ACC112 (cell line): ENCODE results near the gene OR10T2.
"Not testable (repeated sequence)": the region's sequence is repeated elsewhere in the genome, so short reads cannot be mapped to it uniquely, and the experiment has no call there.

Experiments used
- H2AFZ ChIP-seq: fragments of 200-600 bp; sonication (generic); one replicate; pipeline ENCODE4 v1.6.0; 2017; ENCODE audit warnings: antibody characterized with exemption, low read length; ENCODE audit not compliant: unreplicated experiment
- H3K27ac ChIP-seq: fragments of 200-600 bp; sonication (generic); 2 replicates; pipeline ENCODE4 v1.5.1; 2014; ENCODE audit warnings: low read depth, mild to moderate bottlenecking, antibody characterized with exemption, low read length, moderate library complexity
- H3K27me3 ChIP-seq: fragments of 200-600 bp; sonication (generic); 2 replicates; pipeline ENCODE4 v1.6.1; 2014; ENCODE audit warnings: mild to moderate bottlenecking, antibody characterized with exemption, low read length, moderate library complexity, mixed read lengths; ENCODE audit not compliant: insufficient read depth
- H3K36me3 ChIP-seq: fragments of 200-600 bp; sonication (generic); 2 replicates; pipeline ENCODE4 v1.6.1; 2016; ENCODE audit warnings: mild to moderate bottlenecking, antibody characterized with exemption, low read length, moderate library complexity, mixed read lengths; ENCODE audit not compliant: insufficient read depth
- H3K4me1 ChIP-seq: fragments of 200-600 bp; sonication (generic); one replicate; pipeline ENCODE4 v1.6.1; 2016; ENCODE audit warnings: low read length, mixed read lengths; ENCODE audit not compliant: insufficient read depth, unreplicated experiment, control insufficient read depth
- H3K4me3 ChIP-seq: fragments of 200-600 bp; sonication (generic); 2 replicates; pipeline ENCODE4 v1.5.1; 2014; ENCODE audit warnings: mild to moderate bottlenecking, low read depth, low read length
- H3K79me2 ChIP-seq: fragments of 200-600 bp; sonication (generic); one replicate; pipeline ENCODE4 v1.6.0; 2016; ENCODE audit warnings: low read length; ENCODE audit not compliant: control insufficient read depth, unreplicated experiment, insufficient read depth

Gene OR10T2

GRCh38 chr1:158396646-158397045 lies 2.6 kb downstream of the OR10T2 start:
- H3K27me3 ChIP-seq = no peaks in the 10 kb centered on the region
- H3K27ac ChIP-seq = no peak overlapping the region
- no peaks in the 10 kb centered on the region for H3K36me3 ChIP-seq
- no peaks in the 10 kb centered on the region for H3K4me1 ChIP-seq
- H2AFZ ChIP-seq = no peak overlapping the region
- no peak overlapping the region for H3K4me3 ChIP-seq
- no peaks in the 10 kb centered on the region for H3K79me2 ChIP-seq

GRCh38 chr1:158393476-158393875 lies 5.8 kb downstream of the OR10T2 start:
- H3K36me3 ChIP-seq = no peaks in the 10 kb centered on the region
- H3K27ac ChIP-seq = no peak overlapping the region

GRCh38 chr1:158391099-158391498 lies 8.2 kb downstream of the OR10T2 start:
- Histone ChIP-seq H2AFZ (no peak overlapping the region), H3K79me2 (no peaks in the 10 kb centered on the region), H3K27me3 (no peaks in the 10 kb centered on the region), H3K36me3 (no peaks in the 10 kb centered on the region), H3K4me3 (no peak overlapping the region), H3K4me1 (no peaks in the 10 kb centered on the region), H3K27ac (no peak overlapping the region)

More at GRCh38 chr1:158393476-158393875, 5.8 kb downstream of the OR10T2 start:
- no peaks in the 10 kb centered on the region for H3K4me1 ChIP-seq
- H3K4me3 ChIP-seq = no peak overlapping the region
- no peaks in the 10 kb centered on the region for H3K27me3 ChIP-seq
- H3K79me2 ChIP-seq = no peaks in the 10 kb centered on the region
- no peak overlapping the region for H2AFZ ChIP-seq

GRCh38 chr1:158390331-158390730 lies 8.9 kb downstream of the OR10T2 start:
- Histone ChIP-seq H3K79me2 (no peaks in the 10 kb centered on the region), H3K27me3 (no peaks in the 10 kb centered on the region), H2AFZ (no peak overlapping the region), H3K4me3 (no peak overlapping the region), H3K36me3 (no peaks in the 10 kb centered on the region), H3K27ac (no peak overlapping the region), H3K4me1 (no peaks in the 10 kb centered on the region)

- no peaks in the 10 kb centered on the region for H3K4me1 ChIP-seq
- H3K27ac ChIP-seq = no peak overlapping the region
- H3K36me3 ChIP-seq = no peaks in the 10 kb centered on the region
- no peaks in the 10 kb centered on the region for H3K79me2 ChIP-seq
- no peak overlapping the region for H3K4me3 ChIP-seq
- no peaks in the 10 kb centered on the region for H3K27me3 ChIP-seq
- no peak overlapping the region for H2AFZ ChIP-seq
These were observed 24.4 kb downstream of the OR10T2 start for GRCh38 chr1:158374860-158375259.

- not testable (repeated sequence) for H3K36me3 ChIP-seq, H3K27me3 ChIP-seq
These were observed 25.2 kb downstream of the OR10T2 start for GRCh38 chr1:158374101-158374500.

GRCh38 chr1:158371188-158371953 lies 27.9 kb downstream of the OR10T2 start:
- H2AFZ ChIP-seq = no peak overlapping the region
- no peaks in the 10 kb centered on the region for H3K36me3 ChIP-seq
- no peak overlapping the region for H3K4me3 ChIP-seq
- no peaks in the 10 kb centered on the region for H3K27me3 ChIP-seq
- no peak overlapping the region for H3K27ac ChIP-seq
- no peaks in the 10 kb centered on the region for H3K4me1 ChIP-seq
- no peaks in the 10 kb centered on the region for H3K79me2 ChIP-seq

More at GRCh38 chr1:158374101-158374500, 25.2 kb downstream of the OR10T2 start:
- not testable (repeated sequence) for H3K4me3 ChIP-seq, H3K27ac ChIP-seq, H3K79me2 ChIP-seq, H2AFZ ChIP-seq, H3K4me1 ChIP-seq

- Histone ChIP-seq H2AFZ (no peak overlapping the region), H3K4me3 (no peak overlapping the region), H3K36me3 (no peaks in the 10 kb centered on the region), H3K4me1 (no peaks in the 10 kb centered on the region), H3K27ac (no peak overlapping the region), H3K79me2 (no peaks in the 10 kb centered on the region), H3K27me3 (no peaks in the 10 kb centered on the region)
These were observed 32.5 kb downstream of the OR10T2 start for GRCh38 chr1:158366783-158367182.

- no peak overlapping the region for H3K27ac ChIP-seq
- H2AFZ ChIP-seq = no peak overlapping the region
- no peaks in the 10 kb centered on the region for H3K27me3 ChIP-seq
- H3K79me2 ChIP-seq = no peaks in the 10 kb centered on the region
- H3K4me1 ChIP-seq = no peaks in the 10 kb centered on the region
- no peaks in the 10 kb centered on the region for H3K36me3 ChIP-seq
- H3K4me3 ChIP-seq = no peak overlapping the region
These were observed 36.3 kb downstream of the OR10T2 start for GRCh38 chr1:158362941-158363340.

- H3K79me2 ChIP-seq = no peaks in the 10 kb centered on the region
- no peaks in the 10 kb centered on the region for H3K4me1 ChIP-seq
- H3K27ac ChIP-seq = no peak overlapping the region
- H2AFZ ChIP-seq = no peak overlapping the region
- H3K36me3 ChIP-seq = no peaks in the 10 kb centered on the region
- H3K4me3 ChIP-seq = no peak overlapping the region
- no peaks in the 10 kb centered on the region for H3K27me3 ChIP-seq
These were observed 36.8 kb downstream of the OR10T2 start for GRCh38 chr1:158362482-158362881.

- Histone ChIP-seq H3K36me3 (no peaks in the 10 kb centered on the region), H3K27ac (no peak overlapping the region), H2AFZ (no peak overlapping the region), H3K27me3 (no peaks in the 10 kb centered on the region), H3K4me1 (no peaks in the 10 kb centered on the region), H3K4me3 (no peak overlapping the region), H3K79me2 (no peaks in the 10 kb centered on the region)
These were observed 41.8 kb downstream of the OR10T2 start for GRCh38 chr1:158357441-158357840.
